H1 (cell line): ENCODE data around the gene LY6G5C. TPM values are rescaled to one million over a fixed set of nuclear protein-coding genes. Genes with fewer than 3 reads are reported as not detected.

Experiments used
- BCL11A ChIP-seq, 2 experiments: IDR thresholded peaks; one replicate each; pipeline ENCODE4 v1.6.1; 2011; ENCODE audit warnings: low read depth in 2 of 2, low read length in 2 of 2, mild to moderate bottlenecking in 2 of 2
- CBX8 ChIP-seq: fragments of 300-800, 300-1000 bp; sonication (generic); IDR thresholded peaks from 2 replicates; pipeline ENCODE4 v1.7.1; 2016; ENCODE audit warnings: low read depth, low read length, borderline replicate concordance
- CREB1 ChIP-seq: IDR thresholded peaks from 2 replicates; pipeline ENCODE4 v1.6.1; 2012; ENCODE audit warnings: inconsistent platforms
- GTF2F1 ChIP-seq: IDR thresholded peaks from 2 replicates; pipeline ENCODE4 v1.6.1; 2012; ENCODE audit warnings: low read depth, low read length, improper control_type of control experiment, borderline replicate concordance
- JUND ChIP-seq: IDR thresholded peaks from 2 replicates; pipeline ENCODE4 v1.6.1; 2011; ENCODE audit warnings: mild to moderate bottlenecking, improper control_type of control experiment, low read length
- SP1 ChIP-seq: IDR thresholded peaks from 2 replicates; pipeline ENCODE4 v1.6.1; 2011; ENCODE audit warnings: low read depth, low read length
- TAF7 ChIP-seq: optimal IDR thresholded peaks from 2 replicates; pipeline ENCODE3; 2011; ENCODE audit warnings: low read depth, mild to moderate bottlenecking, inconsistent platforms, low read length, moderate library complexity, borderline replicate concordance
- TBP ChIP-seq: IDR thresholded peaks from 2 replicates; pipeline ENCODE4 v1.6.1; 2011; ENCODE audit warnings: low read depth, low read length, improper control_type of control experiment
- polyA plus RNA-seq, 7 experiments: library from polyadenylated mRNA; depleted of rRNA in 3 of 7; stranded (reverse) in 5 of 7; unstranded in 2 of 7; fragments of >200 nt in 5 of 7; fragments of 200-250 nt in 2 of 7; gene quantifications; 1 replicate in 5 of 7; 2 replicates in 1 of 7; 4 replicates in 1 of 7; pipeline versions ENCODE4 v1.2.1 to v1.2.3, GENCODE V29; 2011 to 2013; ENCODE audit warnings: missing spikeins in 2 of 7, mixed read lengths in 2 of 7
- total RNA-seq: library from RNA; stranded (reverse); fragmentation: NEBNext Ultra II Directional; extraction: Animal tissue kit (Norgen Biotek cat#: 25700); gene quantifications from 2 replicates; pipeline ENCODE4 v1.2.1, GENCODE V29; 2021
- TF ChIP-seq, protein P1 (sequence below), 3 experiments: IDR thresholded peaks; 1 replicate in 2 of 3; 2 replicates in 1 of 3; pipeline versions ENCODE4 v1.5.1 to v1.6.1; 2011; ENCODE audit warnings: low read length in 3 of 3, mild to moderate bottlenecking in 3 of 3, inconsistent platforms in 2 of 3, low read depth in 1 of 3, moderate library complexity in 1 of 3; ENCODE audit not compliant: insufficient read depth in 1 of 3; ENCODE audit errors: control extremely low read depth in 1 of 3

LY6G5C gene
- total and polyA plus RNA-seq, 2 of the 8 experiments (the other 6 are each of a cell fraction or from before 2014, with no cell fraction given), result 1.1 to 1.8 TPM

DNA sequence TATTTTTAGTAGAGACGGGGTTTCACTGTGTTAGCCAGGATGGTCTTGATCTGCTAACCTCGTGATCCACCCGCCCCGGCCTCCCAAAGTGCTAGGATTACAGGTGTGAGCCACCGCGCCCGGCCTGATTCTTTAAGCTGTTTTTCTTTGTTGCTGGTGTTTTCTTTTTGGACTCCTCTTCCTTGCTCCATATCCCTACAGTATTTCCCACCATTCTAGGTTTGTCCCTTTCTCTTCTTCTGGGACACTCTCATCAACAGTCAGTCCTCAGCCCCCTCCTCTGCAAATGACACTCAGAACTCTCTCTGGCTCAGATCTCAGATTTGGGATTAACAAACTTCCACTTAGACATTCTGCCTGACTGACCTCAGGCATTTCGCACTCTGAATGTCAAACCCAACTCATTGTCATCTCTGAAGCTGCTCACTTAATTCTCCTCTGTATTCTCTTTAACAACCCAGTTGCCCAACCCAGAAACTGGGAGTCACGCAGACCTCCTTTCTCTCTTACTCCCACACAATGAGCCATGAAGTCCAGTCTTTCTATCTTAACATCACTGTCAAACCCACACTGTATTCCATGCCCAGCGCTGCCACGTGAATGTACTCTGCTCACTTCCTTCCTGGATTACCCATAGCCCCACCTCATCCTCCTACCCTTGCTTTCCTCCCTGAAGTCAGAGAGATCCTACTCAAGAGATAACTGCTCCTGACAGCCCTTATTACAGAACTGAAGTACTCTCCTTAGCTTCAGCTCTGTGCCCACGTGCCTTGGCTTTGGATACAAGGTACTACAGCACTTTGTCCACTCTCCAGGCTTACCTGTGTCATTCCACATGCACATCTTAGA, 44.9 kb upstream of the LY6G5C start (continued):
- TF ChIP-seq JUND (no peak), GTF2F1 (no peak), CREB1 (no peak), BCL11A (IDR thresholded peaks at IDR 0.05; ENCODE audit: low read depth in 2 of 2, low read length in 2 of 2) (no peak), TBP (no peak), TAF7 (no peak), SP1 (no peak), CBX8 (no peak)
- TF ChIP-seq, protein P1, sequence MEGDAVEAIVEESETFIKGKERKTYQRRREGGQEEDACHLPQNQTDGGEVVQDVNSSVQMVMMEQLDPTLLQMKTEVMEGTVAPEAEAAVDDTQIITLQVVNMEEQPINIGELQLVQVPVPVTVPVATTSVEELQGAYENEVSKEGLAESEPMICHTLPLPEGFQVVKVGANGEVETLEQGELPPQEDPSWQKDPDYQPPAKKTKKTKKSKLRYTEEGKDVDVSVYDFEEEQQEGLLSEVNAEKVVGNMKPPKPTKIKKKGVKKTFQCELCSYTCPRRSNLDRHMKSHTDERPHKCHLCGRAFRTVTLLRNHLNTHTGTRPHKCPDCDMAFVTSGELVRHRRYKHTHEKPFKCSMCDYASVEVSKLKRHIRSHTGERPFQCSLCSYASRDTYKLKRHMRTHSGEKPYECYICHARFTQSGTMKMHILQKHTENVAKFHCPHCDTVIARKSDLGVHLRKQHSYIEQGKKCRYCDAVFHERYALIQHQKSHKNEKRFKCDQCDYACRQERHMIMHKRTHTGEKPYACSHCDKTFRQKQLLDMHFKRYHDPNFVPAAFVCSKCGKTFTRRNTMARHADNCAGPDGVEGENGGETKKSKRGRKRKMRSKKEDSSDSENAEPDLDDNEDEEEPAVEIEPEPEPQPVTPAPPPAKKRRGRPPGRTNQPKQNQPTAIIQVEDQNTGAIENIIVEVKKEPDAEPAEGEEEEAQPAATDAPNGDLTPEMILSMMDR (IDR thresholded peaks at IDR 0.05; ENCODE audit: control extremely low read depth in 1 of 3, insufficient read depth in 1 of 3, low read depth in 1 of 3, low read length in 3 of 3), result no peak
- TF ChIP-seq, all 59 proteins: peak for 0
